KBM-7 (cell line): ENCODE results near the gene BCL6B.

Experiments used
- DNase-seq: peaks from one replicate; pipeline ENCODE4 v3.0.0-alpha.2; 2015
- in situ Hi-C: fragments of 300-500 bp; cut with MboI; formaldehyde crosslinking; loops from 2 replicates; pipeline ENCODE4 v1.14.3; 2020; ENCODE audit warnings: low sequenced_read_pairs, low pct_unique_long_range_greater_than_20kb, mixed read lengths

BCL6B gene

GRCh38 chr17:7004398-7005253, 18.2 kb upstream of the BCL6B start:
- in situ Hi-C loops = loop anchor here (10.0 kb wide), 1 partner anchor 90 kb away; no protein-coding TSS in a partner anchor
- DNase-seq = peak; percentile 88

GRCh38 chr17:7005716-7006115, 17.1 kb upstream of the BCL6B start:
- in situ Hi-C loops = loop anchor here (10.0 kb wide), 1 partner anchor 91 kb away; no protein-coding TSS in a partner anchor
- no peak for DNase-seq

GRCh38 chr17:7007143-7007542, 15.7 kb upstream of the BCL6B start:
- in situ Hi-C loops = loop anchor here (10.0 kb wide), 1 partner anchor 92 kb away; no protein-coding TSS in a partner anchor
- no peak for DNase-seq

GRCh38 chr17:7010523-7010922, 12.3 kb upstream of the BCL6B start:
- in situ Hi-C loops = no loop called here

GRCh38 chr17:7011415-7011814, 11.4 kb upstream of the BCL6B start:
- in situ Hi-C loops = no loop called here
- DNase-seq = no peak

More at GRCh38 chr17:7010523-7010922, 12.3 kb upstream of the BCL6B start:
- DNase-seq = no peak

GRCh38 chr17:7011942-7012254, 11.0 kb upstream of the BCL6B start:
- no peak for DNase-seq
- in situ Hi-C loops = no loop called here

- DNase-seq = peak; percentile 96
- in situ Hi-C loops = no loop called here
These were observed 8.4 kb upstream of the BCL6B start for GRCh38 chr17:7014261-7014994.

- DNase-seq = peak; percentile 66
- in situ Hi-C loops = no loop called here
These were observed 7.6 kb upstream of the BCL6B start for GRCh38 chr17:7014995-7015958.

- in situ Hi-C loops = no loop called here
- DNase-seq = no peak
These were observed 6.4 kb upstream of the BCL6B start for GRCh38 chr17:7016418-7016817.

GRCh38 chr17:7016886-7017826, 5.7 kb upstream of the BCL6B start:
- DNase-seq = no peak
- in situ Hi-C loops = no loop called here

- in situ Hi-C loops = no loop called here
- DNase-seq = no peak
These were observed 5.0 kb upstream of the BCL6B start for GRCh38 chr17:7017827-7018200.

- in situ Hi-C loops = no loop called here
- no peak for DNase-seq
These were observed 4.4 kb upstream of the BCL6B start for GRCh38 chr17:7018331-7018964.

- in situ Hi-C loops = no loop called here
- no peak for DNase-seq
These were observed 3.5 kb upstream of the BCL6B start for GRCh38 chr17:7019367-7019766.

- in situ Hi-C loops = no loop called here
- DNase-seq = no peak
These were observed 2.9 kb upstream of the BCL6B start for GRCh38 chr17:7019839-7020519.

- in situ Hi-C loops = no loop called here
These were observed 1.8 kb upstream of the BCL6B start for GRCh38 chr17:7020894-7021664.

GRCh38 chr17:7021993-7022778, 664 bp upstream of the BCL6B start:
- DNase-seq = peak; percentile 82
- in situ Hi-C loops = no loop called here

More at GRCh38 chr17:7020894-7021664, 1.8 kb upstream of the BCL6B start:
- DNase-seq = no peak
